Activated CD8-positive, alpha-beta memory T cell treated with anti-CD3 and anti-CD28 coated beads for 4 hours (primary cell): ENCODE measurements around the gene MAOB.
"Not testable (repeated sequence)": the region's sequence is repeated elsewhere in the genome, so short reads cannot be mapped to it uniquely, and the experiment has no call there.

Experiments used
- DNase-seq, 2 donors: peaks; one replicate each; pipeline ENCODE4 v3.0.0-alpha.2; 2020; ENCODE audit warnings: low read depth in 2 of 2

MAOB gene

GRCh38 chrX:43753637-43754036, 128.6 kb downstream of the MAOB start:
- DNase-seq = no peak

- peak in 1 of 2 donors; percentile 4 for DNase-seq
Measured at GRCh38 chrX:43750248-43750676, 132.0 kb downstream of the MAOB start.

- no peak for DNase-seq
Measured at GRCh38 chrX:43747476-43747875, 134.8 kb downstream of the MAOB start.

- no peak for DNase-seq
Measured at GRCh38 chrX:43745938-43746721, 136.1 kb downstream of the MAOB start.

DNA sequence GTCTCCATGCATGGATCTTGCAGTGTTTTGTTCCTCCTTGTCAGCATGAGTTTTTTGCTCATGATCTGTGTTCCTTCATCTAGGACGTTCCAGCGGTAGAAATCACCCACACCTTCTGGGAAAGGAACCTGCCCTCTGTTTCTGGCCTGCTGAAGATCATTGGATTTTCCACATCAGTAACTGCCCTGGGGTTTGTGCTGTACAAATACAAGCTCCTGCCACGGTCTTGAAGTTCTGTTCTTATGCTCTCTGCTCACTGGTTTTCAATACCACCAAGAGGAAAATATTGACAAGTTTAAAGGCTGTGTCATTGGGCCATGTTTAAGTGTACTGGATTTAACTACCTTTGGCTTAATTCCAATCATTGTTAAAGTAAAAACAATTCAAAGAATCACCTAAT, 138.0 kb downstream of the MAOB start:
- DNase-seq = no peak

DNA sequence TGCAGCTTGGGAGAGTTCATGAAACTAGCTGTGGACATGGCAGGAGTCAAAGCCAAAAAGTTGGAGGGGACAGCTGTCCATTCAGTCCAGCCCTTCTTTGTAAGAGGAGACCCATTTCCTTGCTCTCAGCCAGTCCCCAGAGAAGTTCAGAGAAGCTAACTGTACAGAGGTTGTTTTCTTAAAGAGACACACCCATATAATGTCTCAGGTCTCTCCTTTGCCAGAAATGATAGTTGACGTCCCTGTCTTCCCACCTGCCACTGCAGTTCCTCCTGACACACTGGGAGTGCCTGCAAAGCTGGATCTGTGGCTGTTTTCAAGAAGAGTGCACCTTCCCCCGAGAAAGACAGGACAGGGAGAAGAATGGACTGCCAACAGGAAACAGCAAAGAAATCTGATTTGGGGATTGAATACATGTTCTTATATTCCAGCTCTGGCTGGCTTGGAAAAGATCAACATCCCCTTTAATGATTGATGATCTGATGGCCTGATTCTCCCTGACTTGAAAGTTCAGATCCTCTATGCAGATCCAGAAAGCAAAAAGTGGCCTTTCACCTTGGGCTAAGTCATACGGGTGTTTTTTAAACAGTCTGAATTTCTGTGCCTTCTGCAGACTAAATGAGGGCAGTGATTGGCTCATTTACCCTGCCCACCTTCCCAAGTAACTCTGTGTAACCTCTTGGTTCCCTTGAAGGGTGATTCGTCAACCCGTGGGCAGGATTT, 139.0 kb downstream of the MAOB start:
- DNase-seq = no peak

- no peak for DNase-seq
Measured at GRCh38 chrX:43741843-43742573, 140.2 kb downstream of the MAOB start.

DNA sequence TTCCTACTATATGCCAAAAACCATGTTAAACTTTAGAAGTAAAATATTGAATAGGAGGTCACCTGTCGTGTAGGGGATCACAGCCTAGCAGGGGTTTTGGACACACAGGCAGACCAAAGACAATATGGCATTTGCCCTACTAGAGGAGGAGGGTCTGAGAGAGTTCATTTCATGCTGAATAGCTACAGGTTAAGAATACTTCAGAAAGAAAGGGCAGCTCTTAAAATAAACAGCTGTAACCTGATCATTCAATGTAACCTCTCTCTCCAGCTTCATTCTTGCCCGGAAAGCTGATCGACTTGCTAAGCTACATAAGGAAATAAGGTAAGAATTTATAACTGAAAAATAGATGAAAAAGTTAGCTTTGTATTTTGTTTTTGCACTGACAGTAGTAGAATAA, 146.3 kb downstream of the MAOB start:
- DNase-seq = no peak

- DNase-seq = no peak
Measured at GRCh38 chrX:43735534-43735933, 146.7 kb downstream of the MAOB start.

DNA sequence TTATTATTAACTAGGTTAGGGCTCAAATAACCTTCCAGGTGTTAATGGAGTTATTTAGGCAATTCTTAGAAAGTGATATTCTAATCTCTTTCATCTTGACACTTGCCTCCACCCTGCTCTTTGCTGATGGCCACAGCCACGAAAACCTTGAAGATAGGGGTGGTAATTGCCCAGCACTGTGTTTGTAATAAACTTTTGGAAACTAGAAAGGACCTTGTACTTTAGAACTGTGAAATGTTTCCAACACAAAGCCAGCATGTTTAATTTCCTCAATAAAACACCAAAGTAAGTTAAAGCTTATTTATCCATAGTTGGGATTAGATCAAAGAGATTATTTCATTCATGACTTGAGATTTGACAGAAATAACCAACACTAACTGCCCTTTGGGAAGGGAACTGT, 147.8 kb downstream of the MAOB start:
- no peak for DNase-seq

GRCh38 chrX:43733699-43734098, 148.6 kb downstream of the MAOB start:
- no peak for DNase-seq

- no peak for DNase-seq
Measured at GRCh38 chrX:43731086-43731485, 151.2 kb downstream of the MAOB start.

GRCh38 chrX:43728966-43729365, 153.3 kb downstream of the MAOB start:
- DNase-seq = no peak

- no peak for DNase-seq
Measured at GRCh38 chrX:43728002-43728401, 154.2 kb downstream of the MAOB start.

DNA sequence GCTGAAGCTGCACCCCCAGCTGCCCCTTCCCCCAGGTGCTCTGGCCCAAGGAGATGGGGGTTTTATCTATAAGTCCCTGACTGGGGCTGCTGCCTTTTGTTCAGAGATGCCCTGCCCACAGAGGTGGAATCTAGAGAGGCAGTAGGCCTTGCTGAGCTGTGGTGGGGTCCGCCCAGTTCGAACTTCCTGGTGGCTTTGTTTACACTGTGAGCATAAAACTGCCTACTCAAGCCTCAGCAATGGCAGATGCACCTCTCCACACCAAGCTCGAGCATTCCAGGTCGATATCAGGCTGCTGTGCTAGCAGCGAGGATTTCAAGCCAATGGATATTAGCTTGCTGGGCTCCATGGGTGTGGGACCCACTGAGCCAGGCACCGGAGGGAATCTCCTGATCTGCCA, 155.0 kb downstream of the MAOB start:
- DNase-seq = not testable (repeated sequence)

GRCh38 chrX:43725227-43725626, 157.0 kb downstream of the MAOB start:
- DNase-seq = not testable (repeated sequence)

DNA sequence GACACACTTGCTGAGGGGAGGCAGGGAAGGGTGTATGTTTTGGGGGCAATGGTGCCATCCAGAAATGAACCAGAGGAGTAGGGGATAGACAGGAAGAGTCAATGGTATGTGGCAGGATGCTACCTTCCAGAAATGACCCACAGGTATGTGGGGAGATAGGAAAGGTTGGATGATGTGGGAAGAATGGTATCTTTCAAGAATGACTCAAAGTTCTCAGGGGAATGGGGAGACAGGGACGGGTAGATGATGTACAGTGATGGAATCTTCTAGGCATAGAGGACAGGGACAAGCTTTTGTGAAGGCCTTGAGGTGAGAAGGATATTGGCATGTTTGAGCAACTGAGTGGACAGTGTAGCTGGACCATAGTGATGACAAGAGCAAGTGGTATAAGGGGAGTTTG, 161.3 kb downstream of the MAOB start:
- no peak for DNase-seq

DNA sequence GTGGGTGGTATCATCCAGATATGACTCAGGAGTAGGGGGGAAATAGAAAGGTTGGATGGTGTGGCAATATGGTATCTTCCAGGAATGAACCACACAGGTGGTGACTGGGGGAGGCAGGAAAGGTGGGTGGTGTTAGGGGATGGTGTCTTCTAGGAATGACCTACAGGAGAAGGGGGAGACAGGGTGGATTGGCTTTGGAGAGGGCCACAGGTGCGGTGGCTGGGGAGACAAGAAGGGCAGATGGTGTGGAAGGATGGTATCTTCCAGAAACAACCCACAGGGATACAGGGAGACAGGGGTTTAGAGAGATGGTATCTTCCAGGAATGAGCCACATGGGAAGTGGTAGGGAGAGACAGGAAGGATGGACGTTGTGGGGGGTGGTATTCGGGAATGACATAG, 162.2 kb downstream of the MAOB start:
- DNase-seq = no peak

DNA sequence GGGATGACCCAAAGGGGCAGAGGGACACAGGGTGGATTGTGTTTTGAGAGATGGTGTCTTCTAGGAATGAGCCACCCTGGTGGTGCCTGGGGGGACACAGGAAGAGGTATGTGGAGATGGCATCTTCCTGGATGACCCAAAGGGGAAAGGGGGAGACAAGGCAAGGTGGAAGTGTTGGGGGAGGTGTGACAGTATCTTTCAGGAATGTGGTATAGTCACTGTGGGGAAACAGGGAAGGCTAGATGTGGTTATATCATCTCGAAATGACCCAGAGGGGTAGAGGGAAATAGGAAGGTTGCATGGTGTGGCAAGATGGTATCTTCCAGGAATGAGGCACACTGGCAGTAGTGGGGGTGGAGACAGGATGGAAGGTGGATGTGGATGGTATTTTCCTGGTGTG, 163.3 kb downstream of the MAOB start:
- no peak for DNase-seq

DNA sequence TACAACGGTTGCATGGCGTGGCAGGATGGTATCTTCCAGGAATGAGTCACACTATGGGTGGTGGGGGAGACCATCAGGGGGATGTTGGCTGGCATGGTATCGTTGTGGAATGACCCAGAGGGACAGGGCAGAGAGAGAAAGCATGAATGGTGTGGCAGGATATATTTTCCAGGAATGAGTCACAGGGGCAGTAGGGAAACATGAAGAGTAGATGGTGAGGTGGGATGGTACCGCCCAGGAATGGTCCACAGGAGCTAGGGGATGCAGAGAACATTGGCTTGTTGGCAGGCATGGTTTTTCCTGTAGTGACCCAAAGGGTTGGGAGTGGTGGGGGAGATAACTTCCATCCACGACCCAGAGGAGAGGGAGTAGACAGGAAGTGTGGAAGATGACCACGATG, 163.7 kb downstream of the MAOB start:
- no peak for DNase-seq

DNA sequence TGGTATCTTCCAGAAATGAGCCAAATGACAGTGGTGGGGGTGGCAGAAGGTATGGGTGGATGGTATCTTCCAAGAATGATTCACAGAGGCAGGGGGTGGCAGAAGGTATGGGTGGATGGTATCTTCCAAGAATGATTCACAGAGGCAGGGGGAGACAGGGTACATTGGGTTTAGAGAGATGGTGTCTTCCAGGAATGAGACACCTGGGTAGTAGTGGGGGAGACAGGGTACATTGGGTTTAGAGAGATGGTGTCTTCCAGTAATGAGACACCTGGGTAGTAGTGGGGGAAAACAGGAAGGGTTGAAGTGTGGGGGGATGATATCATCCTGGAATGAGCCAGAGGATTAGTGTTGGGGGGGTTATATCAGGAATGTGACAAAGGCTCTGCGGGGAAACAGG, 164.2 kb downstream of the MAOB start:
- no peak for DNase-seq

DNA sequence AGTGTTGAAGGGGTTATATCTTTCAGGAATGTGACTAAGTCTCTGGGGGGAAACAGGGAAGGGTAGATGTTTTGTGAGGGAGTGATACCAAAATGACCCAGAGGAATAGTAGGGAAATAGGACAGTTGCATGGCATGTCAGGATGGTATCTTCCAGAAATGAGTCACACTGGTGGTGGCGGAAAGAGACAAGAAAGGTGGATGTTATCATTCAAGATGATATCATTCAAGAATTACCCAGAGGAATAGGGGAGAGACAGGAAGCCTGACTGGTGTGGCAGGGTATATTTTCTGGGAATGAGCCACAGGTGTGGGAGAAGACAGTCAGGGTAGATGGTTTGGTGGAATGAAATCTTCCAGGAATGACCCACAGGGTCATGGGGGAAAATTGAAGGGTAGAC, 165.1 kb downstream of the MAOB start:
- no peak for DNase-seq

GRCh38 chrX:43716696-43717095, 165.6 kb downstream of the MAOB start:
- no peak for DNase-seq
